ENCODE results near the gene CAMK2D. TPM values are rescaled to one million over a fixed set of nuclear protein-coding genes. Genes with fewer than 3 reads are reported as not detected.
A peak's percentile ranks its signal among the peaks of the same experiment; 100 is the strongest.

CAMK2D gene
- total and polyA plus RNA-seq, 12 donors: 55.6 to 286 (median 221) TPM

- no peak for TF ChIP-seq CTCF (IDR thresholded peaks at IDR 0.05)
- DNase-seq: no peak
- intact Hi-C loops (cut with DNase I): no loop called here
- Histone ChIP-seq H3K9me3 (no peaks in the 10 kb centered on the region), H3K27me3 (no peaks in the 10 kb centered on the region), H3K36me3 (peaks cover 0 to 80% (median 30%) of the 10 kb centered on the region in 9 donors), H3K4me1 (peaks cover 9 to 31% (median 18%) of the 10 kb centered on the region in 9 donors), H3K27ac (no peak overlapping the region), H3K4me3 (no peak overlapping the region)
- 97 to 98% methylated on average over 8 of the region's 8 CpGs for WGBS, 2 donors
- no peak for ATAC-seq
Observed at GRCh38 chr4:113457121-113457520, 304.4 kb downstream of the CAMK2D start.

GRCh38 chr4:113455061-113455460 is 306.5 kb downstream of the CAMK2D start:
- H3K36me3 ChIP-seq: peaks cover 0 to 61% (median 21%) of the 10 kb centered on the region in 9 donors
- no peak for TF ChIP-seq CTCF (IDR thresholded peaks at IDR 0.05)
- ATAC-seq (no peak), DNase-seq (no peak)
- WGBS, 2 donors: 77 to 80% methylated on average over 2 of the region's 2 CpGs
- H3K9me3 ChIP-seq: no peaks in the 10 kb centered on the region
- H3K27me3 ChIP-seq: no peaks in the 10 kb centered on the region
- peaks cover 9 to 48% (median 32%) of the 10 kb centered on the region in 9 donors for H3K4me1 ChIP-seq
- intact Hi-C loops (cut with DNase I): no loop called here
- H3K4me3 ChIP-seq: no peak overlapping the region
- peak overlapping the region in 3 of 10 donors; percentile 1 to 67 (median 22) for H3K27ac ChIP-seq

GRCh38 chr4:113452868-113453620 is 308.5 kb downstream of the CAMK2D start:
- Histone ChIP-seq H3K27ac (peak overlapping the region in 8 of 10 donors; percentile 1 to 68 (median 54)), H3K9me3 (no peaks in the 10 kb centered on the region), H3K4me3 (no peak overlapping the region), H3K27me3 (no peaks in the 10 kb centered on the region), H3K36me3 (peaks cover 0 to 41% (median 15%) of the 10 kb centered on the region in 9 donors), H3K4me1 (peaks cover 9 to 55% (median 34%) of the 10 kb centered on the region in 9 donors)
- DNase-seq (peak in 1 of 2 donors; percentile 55), ATAC-seq (peak in 2 of 8 donors; percentile 21 to 35)
- no peak for TF ChIP-seq CTCF (IDR thresholded peaks at IDR 0.05)
- 13 to 19% methylated on average over 4 of the region's 4 CpGs for WGBS, 2 donors
- intact Hi-C loops (cut with DNase I): no loop called here

GRCh38 chr4:113452152-113452551 is 309.4 kb downstream of the CAMK2D start:
- intact Hi-C loops (cut with DNase I): no loop called here
- TF ChIP-seq CTCF (IDR thresholded peaks at IDR 0.05): no peak
- DNase-seq (no peak), ATAC-seq (peak in 3 of 8 donors; percentile 13 to 60 (median 30))
- H3K9me3 ChIP-seq: peaks cover 0 to 2% (median 0%) of the 10 kb centered on the region in 11 donors
- peaks cover 9 to 64% (median 43%) of the 10 kb centered on the region in 9 donors for H3K4me1 ChIP-seq
- H3K36me3 ChIP-seq: peaks cover 0 to 32% (median 8%) of the 10 kb centered on the region in 9 donors
- WGBS, 2 donors: 80 to 86% methylated on average over 1 of the region's 1 CpG
- H3K4me3 ChIP-seq: no peak overlapping the region
- H3K27ac ChIP-seq: peak overlapping the region in 6 of 10 donors; percentile 27 to 68 (median 58)
- no peaks in the 10 kb centered on the region for H3K27me3 ChIP-seq

Measured in heart right ventricle (tissue), 16 donors.